H1 (cell line): Measurements from ENCODE around the gene HCK. TPM values are rescaled to one million over a fixed set of nuclear protein-coding genes. Genes with fewer than 3 reads are reported as not detected.

Source experiments
- EZH2 ChIP-seq: fragments of 200-600 bp; sonication (generic); IDR thresholded peaks from 2 replicates; pipeline ENCODE4 v1.7.1; 2012; ENCODE audit warnings: low read depth, mild to moderate bottlenecking, moderate library complexity, low read length, inconsistent platforms; ENCODE audit not compliant: severe bottlenecking
- HDAC6 ChIP-seq: IDR thresholded peaks from one replicate; pipeline ENCODE4 v1.7.1; 2012; ENCODE audit warnings: low read depth, mild to moderate bottlenecking, inconsistent platforms, low read length, moderate library complexity
- RNF2 ChIP-seq: fragments of 200-900, 300-1000 bp; sonication (generic); IDR thresholded peaks from 2 replicates; pipeline ENCODE4 v1.7.1; 2016; ENCODE audit warnings: borderline replicate concordance, low read depth, mild to moderate bottlenecking, antibody characterized with exemption, low read length; ENCODE audit not compliant: poor library complexity, severe bottlenecking; ENCODE audit errors: missing control alignments
- polyA plus RNA-seq, 7 experiments: library from polyadenylated mRNA; depleted of rRNA in 3 of 7; stranded (reverse) in 5 of 7; unstranded in 2 of 7; fragments of >200 nt in 5 of 7; fragments of 200-250 nt in 2 of 7; gene quantifications; 1 replicate in 5 of 7; 2 replicates in 1 of 7; 4 replicates in 1 of 7; pipeline versions ENCODE4 v1.2.1 to v1.2.3, GENCODE V29; 2011 to 2013; ENCODE audit warnings: missing spikeins in 2 of 7, mixed read lengths in 2 of 7
- total RNA-seq: library from RNA; stranded (reverse); fragmentation: NEBNext Ultra II Directional; extraction: Animal tissue kit (Norgen Biotek cat#: 25700); gene quantifications from 2 replicates; pipeline ENCODE4 v1.2.1, GENCODE V29; 2021

HCK gene
- total and polyA plus RNA-seq, 2 of the 8 experiments (the other 6 are each of a cell fraction or from before 2014, with no cell fraction given): 0.37 to 4.3 TPM

GRCh38 chr20:32132911-32133549 is 81.0 kb downstream of the HCK start (continued):
- TF ChIP-seq EZH2 (no peak), RNF2 (no peak), HDAC6 (no peak)
